Mesenchymal stem cell (in vitro differentiated cells and primary cell): ENCODE results near the gene RABEPK.
"Not testable (repeated sequence)": the region's sequence is repeated elsewhere in the genome, so short reads cannot be mapped to it uniquely, and the experiment has no call there.

Experiments
- DNase-seq: peaks from one replicate; pipeline ENCODE4 v3.0.0-alpha.2; 2013
- H2AFZ ChIP-seq: one replicate; pipeline ENCODE4 v1.6.1; 2013; ENCODE audit warnings: low read depth, mild to moderate bottlenecking, control low read depth, inconsistent platforms, low read length, moderate library complexity
- H2AK5ac ChIP-seq: 2 replicates; pipeline ENCODE4 v1.6.1; 2013; ENCODE audit warnings: low read length, moderate library complexity, mild to moderate bottlenecking, inconsistent platforms; ENCODE audit not compliant: severe bottlenecking
- H2BK120ac ChIP-seq: one replicate; pipeline ENCODE4 v1.6.1; 2013; ENCODE audit warnings: low read depth, mild to moderate bottlenecking, inconsistent platforms, low read length, moderate library complexity
- H2BK12ac ChIP-seq, 2 experiments: one replicate each; pipeline ENCODE4 v1.6.1; 2013; ENCODE audit warnings: inconsistent platforms in 2 of 2, low read length in 2 of 2, mild to moderate bottlenecking in 2 of 2, moderate library complexity in 2 of 2, control low read depth in 1 of 2
- H2BK15ac ChIP-seq: one replicate; pipeline ENCODE4 v1.6.1; 2013; ENCODE audit warnings: mild to moderate bottlenecking, low read depth, inconsistent platforms; ENCODE audit not compliant: poor library complexity, severe bottlenecking
- H2BK5ac ChIP-seq: 2 replicates; pipeline ENCODE4 v1.6.1; 2013; ENCODE audit warnings: low read depth, mild to moderate bottlenecking, low read length, control low read depth, inconsistent platforms; ENCODE audit not compliant: poor library complexity, severe bottlenecking
- H3K14ac ChIP-seq, 2 experiments: one replicate each; pipeline ENCODE4 v1.6.1; 2013; ENCODE audit warnings: inconsistent platforms in 2 of 2, low read length in 2 of 2, control low read depth in 1 of 2, mild to moderate bottlenecking in 1 of 2, moderate library complexity in 1 of 2
- H3K18ac ChIP-seq, 2 experiments: one replicate each; pipeline ENCODE4 v1.6.1; 2013; ENCODE audit warnings: inconsistent platforms in 2 of 2, low read length in 2 of 2, control low read depth in 1 of 2, low read depth in 1 of 2, mild to moderate bottlenecking in 1 of 2
- H3K23ac ChIP-seq, 2 experiments: one replicate each; pipeline ENCODE4 v1.6.1; 2013; ENCODE audit warnings: inconsistent platforms in 2 of 2, low read length in 2 of 2, mild to moderate bottlenecking in 2 of 2, moderate library complexity in 2 of 2, control low read depth in 1 of 2
- H3K27ac ChIP-seq: 2 replicates; pipeline ENCODE4 v1.5.1; 2013; ENCODE audit warnings: mild to moderate bottlenecking, moderate library complexity, low read length, control low read depth, inconsistent platforms; ENCODE audit not compliant: poor library complexity, severe bottlenecking
- H3K27me3 ChIP-seq, 2 experiments: 2 replicates each; pipeline versions ENCODE4 v1.6.1 to v1.7.0; 2013; ENCODE audit warnings: low read length in 2 of 2, mild to moderate bottlenecking in 2 of 2, moderate library complexity in 2 of 2, control low read depth in 1 of 2, inconsistent platforms in 1 of 2; ENCODE audit not compliant: control insufficient read depth in 1 of 2, insufficient read depth in 1 of 2
- H3K36me3 ChIP-seq, 2 experiments: 2 replicates each; pipeline versions ENCODE4 v1.6.1 to v1.7.0; 2013; ENCODE audit warnings: low read length in 2 of 2, control low read depth in 1 of 2, inconsistent platforms in 1 of 2, low read depth in 1 of 2, mild to moderate bottlenecking in 1 of 2; ENCODE audit not compliant: insufficient read depth in 2 of 2, control insufficient read depth in 1 of 2
- H3K4ac ChIP-seq, 2 experiments: one replicate each; pipeline ENCODE4 v1.6.1; 2013; ENCODE audit warnings: inconsistent platforms in 2 of 2, low read length in 2 of 2, mild to moderate bottlenecking in 2 of 2, moderate library complexity in 2 of 2, control low read depth in 1 of 2, low read depth in 1 of 2
- H3K4me1 ChIP-seq: 2 replicates; pipeline ENCODE4 v1.6.1; 2013; ENCODE audit warnings: low read depth, low read length, control low read depth; ENCODE audit not compliant: control insufficient read depth, insufficient read depth
- H3K4me2 ChIP-seq: 2 replicates; pipeline ENCODE4 v1.6.1; 2013; ENCODE audit warnings: low read length, mild to moderate bottlenecking, inconsistent platforms; ENCODE audit not compliant: poor library complexity, severe bottlenecking
- H3K4me3 ChIP-seq, 2 experiments: 2 replicates each; pipeline versions ENCODE4 v1.5.1 to v1.7.0; 2013; ENCODE audit warnings: low read length in 2 of 2, mild to moderate bottlenecking in 2 of 2, control low read depth in 1 of 2, low read depth in 1 of 2; ENCODE audit not compliant: insufficient read depth in 1 of 2
- H3K79me1 ChIP-seq: replicated peaks from 2 replicates; pipeline ENCODE4 v1.6.1; 2013; ENCODE audit warnings: mild to moderate bottlenecking, control low read depth, low read length, inconsistent platforms; ENCODE audit not compliant: poor library complexity, severe bottlenecking
- H3K9ac ChIP-seq: 2 replicates; pipeline ENCODE4 v1.7.0; 2013; ENCODE audit warnings: mild to moderate bottlenecking, low read length, moderate library complexity
- H3K9me3 ChIP-seq: 2 replicates; pipeline ENCODE4 v1.7.0; 2013; ENCODE audit warnings: mild to moderate bottlenecking, low read length; ENCODE audit not compliant: control insufficient read depth
- H4K8ac ChIP-seq: one replicate; pipeline ENCODE4 v1.6.1; 2013; ENCODE audit warnings: inconsistent platforms, mild to moderate bottlenecking, low read length, moderate library complexity
- H4K91ac ChIP-seq: one replicate; pipeline ENCODE4 v1.6.1; 2013; ENCODE audit warnings: mild to moderate bottlenecking, low read length, inconsistent platforms
- WGBS: methylation state at CpG from one replicate; pipeline ENCODE4 v1.1.7; 2013; ENCODE audit warnings: mixed read lengths; 5-methylcytosine and 5-hydroxymethylcytosine counted together

RABEPK gene

DNA sequence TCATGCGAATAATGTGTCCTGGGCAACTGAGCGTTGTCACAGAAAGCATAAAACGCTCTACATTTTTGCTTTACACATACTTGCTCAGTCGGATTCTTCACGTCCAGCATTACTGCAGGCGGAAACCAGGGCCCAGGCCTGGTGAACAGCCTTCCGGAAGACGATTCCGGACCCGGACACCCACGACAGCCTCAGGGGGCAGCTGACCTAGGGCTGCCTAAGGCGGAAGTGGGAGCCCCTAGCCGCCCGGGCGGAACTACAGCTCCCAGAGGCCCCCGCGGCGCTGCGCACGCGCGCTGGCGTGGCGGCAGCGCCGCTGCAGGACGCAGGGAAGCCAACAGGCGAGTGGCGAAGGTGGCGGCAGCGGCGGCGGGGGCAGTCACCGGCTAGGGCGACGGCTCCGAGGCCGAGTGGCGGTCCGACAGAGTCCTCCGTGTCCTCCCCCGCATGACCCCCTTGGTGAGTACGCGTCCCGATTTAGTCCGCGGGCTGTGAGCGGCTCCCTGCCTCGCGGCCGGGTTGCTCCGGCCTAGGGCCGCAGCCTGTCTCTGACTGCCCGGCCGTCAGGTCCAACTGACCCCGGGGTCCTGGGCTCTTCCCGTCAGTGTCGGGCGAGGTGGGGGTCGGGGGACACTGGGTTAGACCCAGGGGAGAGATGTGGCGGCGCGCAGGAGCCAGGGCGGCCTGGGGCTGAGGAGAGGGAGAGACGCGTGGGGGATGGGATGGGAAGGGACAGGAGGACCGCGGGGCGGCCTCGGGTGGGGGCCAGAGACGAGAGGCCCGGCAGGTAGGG lies 61.4 kb downstream of the RABEPK start, which contains the start of gene GAPVD1:
GAPVD1 (plus strand) TSS at position 326 of the 793 bp plus-strand sequence. CDS start 37,096 bp downstream, outside the sequence.
- Histone ChIP-seq H3K4ac (peak within 1 kb of the TSS; percentile 24 to 55), H2BK15ac (peak within 1 kb of the TSS; percentile 60), H2AK5ac (no peak within 1 kb of the TSS), H3K36me3 (peaks cover 9 to 12% of the 10 kb centered on the region in 2 experiments), H3K18ac (peak within 1 kb of the TSS; percentile 29 to 87), H2BK120ac (peak within 1 kb of the TSS; percentile 21), H3K27ac (peak within 1 kb of the TSS; percentile 5), H3K4me2 (peak within 1 kb of the TSS; percentile 96), H3K79me1 (peaks cover 1% of the 10 kb centered on the region), H2BK5ac (no peak within 1 kb of the TSS), H4K8ac (peak within 1 kb of the TSS; percentile 93), H3K4me1 (peaks cover 5% of the 10 kb centered on the region), H3K4me3 (peak within 1 kb of the TSS; percentile 76 to 95), H3K14ac (peak within 1 kb of the TSS in 1 of 2 experiments; percentile 92), H3K9ac (peak within 1 kb of the TSS; percentile 95), H3K23ac (no peak within 1 kb of the TSS), H3K27me3 (no peaks in the 10 kb centered on the region), H2BK12ac (no peak within 1 kb of the TSS), H3K9me3 (no peaks in the 10 kb centered on the region), H2AFZ (peak within 1 kb of the TSS; percentile 90), H4K91ac (peak within 1 kb of the TSS; percentile 82)
- WGBS: 5% methylated on average over 66 of the region's 72 CpGs
- DNase-seq: peak; percentile 90

DNA sequence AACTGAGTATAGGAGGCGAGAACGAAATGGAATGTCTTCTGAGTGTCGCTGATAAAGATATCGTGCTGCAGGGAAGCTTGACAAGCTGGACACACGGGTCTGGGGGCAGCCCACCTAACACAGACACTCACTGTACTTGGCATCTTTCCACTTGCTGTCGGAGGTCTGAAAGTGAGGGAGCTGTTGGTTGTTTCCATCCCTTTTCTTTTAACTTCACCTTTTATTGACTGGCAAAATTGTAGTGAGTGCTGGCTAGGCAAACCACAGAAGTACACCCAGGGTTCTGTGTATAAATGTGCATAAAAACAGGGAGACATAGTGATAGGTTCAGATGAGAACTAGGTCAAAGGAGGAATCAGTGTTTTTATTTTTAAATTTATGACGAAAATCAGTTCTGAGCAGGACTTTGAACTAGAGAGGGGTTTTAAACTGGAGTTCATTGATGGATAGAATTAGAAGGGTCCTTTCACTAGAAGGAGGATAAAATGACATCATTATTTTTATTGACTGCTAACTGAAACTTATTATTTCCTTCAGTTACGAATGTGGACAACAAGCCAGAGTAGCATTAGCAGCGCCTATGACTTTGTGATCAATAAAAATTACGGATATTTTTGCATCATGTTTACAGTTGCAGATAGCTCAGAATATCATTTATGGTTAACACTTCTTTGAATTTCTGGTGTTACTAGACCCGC lies 62.1 kb downstream of the RABEPK start:
- peak overlapping the region; percentile 95 for H3K9ac ChIP-seq
- no peak overlapping the region for H2BK15ac ChIP-seq
- peaks cover 3% of the 10 kb centered on the region for H3K79me1 ChIP-seq
- H3K18ac ChIP-seq: peak overlapping the region in 1 of 2 experiments; percentile 52
- no peak overlapping the region for H3K23ac ChIP-seq
- no peak overlapping the region for H3K27ac ChIP-seq
- no peak overlapping the region for H2AK5ac ChIP-seq
- no peaks in the 10 kb centered on the region for H3K27me3 ChIP-seq
- H2BK120ac ChIP-seq: no peak overlapping the region
- no peak overlapping the region for H3K14ac ChIP-seq
- H3K4ac ChIP-seq: no peak overlapping the region
- H4K91ac ChIP-seq: no peak overlapping the region
- no peaks in the 10 kb centered on the region for H3K9me3 ChIP-seq
- H2BK12ac ChIP-seq: no peak overlapping the region
- peaks cover 9 to 17% of the 10 kb centered on the region in 2 experiments for H3K36me3 ChIP-seq
- WGBS: 39% methylated on average over 8 of the region's 11 CpGs
- no peak overlapping the region for H2BK5ac ChIP-seq
- no peak for DNase-seq
- H3K4me3 ChIP-seq: peak overlapping the region; percentile 76 to 95
- H2AFZ ChIP-seq: no peak overlapping the region
- peaks cover 5% of the 10 kb centered on the region for H3K4me1 ChIP-seq
- peak overlapping the region; percentile 38 for H3K4me2 ChIP-seq
- H4K8ac ChIP-seq: peak overlapping the region; percentile 12

DNA sequence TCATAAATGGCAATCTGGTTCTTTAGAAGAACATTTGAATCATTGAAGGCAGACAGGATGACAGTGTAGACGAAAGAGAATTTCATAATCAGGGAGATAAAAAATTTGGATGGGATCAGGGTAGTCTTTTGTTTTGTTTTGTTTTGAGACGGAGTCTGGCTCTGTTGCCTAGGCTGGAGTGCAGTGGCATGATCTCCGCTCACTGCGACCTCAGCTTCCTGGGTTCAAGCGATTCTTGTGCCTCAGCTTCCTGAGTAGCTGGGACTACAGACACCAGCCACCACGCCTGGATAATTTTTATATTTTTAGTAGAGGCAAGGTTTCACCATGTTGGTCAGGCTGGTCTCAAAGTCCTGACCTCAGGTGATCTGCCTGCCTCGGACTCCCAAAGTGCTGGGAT lies 63.7 kb downstream of the RABEPK start:
- not testable (repeated sequence) for H3K23ac ChIP-seq, H2BK12ac ChIP-seq, H4K8ac ChIP-seq, H3K9ac ChIP-seq, H2BK120ac ChIP-seq, H3K4me2 ChIP-seq, H2AK5ac ChIP-seq, H3K18ac ChIP-seq, H2BK5ac ChIP-seq, H3K9me3 ChIP-seq, DNase-seq, H3K4ac ChIP-seq, H3K27ac ChIP-seq, H3K27me3 ChIP-seq, H3K14ac ChIP-seq, H4K91ac ChIP-seq, H2AFZ ChIP-seq, H3K4me3 ChIP-seq, H2BK15ac ChIP-seq, H3K79me1 ChIP-seq, H3K4me1 ChIP-seq
- H3K36me3 ChIP-seq: peaks cover 9 to 17% of the 10 kb centered on the region in 2 experiments
- WGBS: 99% methylated on average over 7 of the region's 7 CpGs

DNA sequence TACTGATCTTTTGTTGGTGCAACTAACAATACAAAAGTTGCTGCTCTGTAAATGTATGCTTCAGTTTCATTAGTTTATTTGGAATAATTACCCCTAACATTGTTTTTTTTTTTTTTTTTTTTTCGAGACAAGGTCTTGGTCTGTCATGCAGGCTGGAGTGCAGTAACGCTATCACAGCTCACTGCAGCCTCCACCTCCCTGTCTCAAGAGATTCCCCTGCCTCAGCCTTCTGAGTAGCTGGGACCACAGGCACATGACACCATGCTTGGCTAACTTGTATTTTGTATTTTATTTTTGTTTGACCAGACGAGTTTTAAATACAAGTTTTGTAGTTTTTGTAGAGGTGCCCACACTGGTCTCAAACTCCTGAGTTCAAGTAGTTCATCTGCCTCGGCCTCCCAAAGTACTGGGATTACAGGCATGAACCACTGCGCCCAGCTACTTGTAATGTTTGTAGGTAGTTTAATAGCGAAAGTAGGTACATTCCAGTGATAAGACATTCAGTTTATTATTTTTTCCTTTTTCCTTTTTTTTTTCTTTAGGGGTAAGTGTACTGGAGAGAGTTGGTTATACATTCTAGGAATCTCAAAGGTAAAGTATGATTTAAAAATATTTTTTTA lies 68.2 kb downstream of the RABEPK start:
- no peak for DNase-seq
- Histone ChIP-seq H3K27me3 (no peaks in the 10 kb centered on the region), H3K18ac (no peak overlapping the region), H2BK12ac (no peak overlapping the region), H2BK15ac (no peak overlapping the region), H3K9ac (peak overlapping the region; percentile 78), H4K91ac (no peak overlapping the region), H3K4me2 (no peak overlapping the region), H3K4me1 (peaks cover 9% of the 10 kb centered on the region), H3K36me3 (peaks cover 8 to 16% of the 10 kb centered on the region in 2 experiments), H2BK120ac (no peak overlapping the region), H2BK5ac (no peak overlapping the region), H3K79me1 (peaks cover 3% of the 10 kb centered on the region), H3K27ac (no peak overlapping the region), H4K8ac (no peak overlapping the region), H3K14ac (no peak overlapping the region), H3K23ac (no peak overlapping the region), H3K4me3 (no peak overlapping the region), H2AK5ac (no peak overlapping the region), H3K4ac (no peak overlapping the region), H2AFZ (no peak overlapping the region), H3K9me3 (no peaks in the 10 kb centered on the region)
- WGBS: 95% methylated on average over 2 of the region's 6 CpGs
